HG03064 (cell line): ENCODE measurements around the gene ST6GALNAC5.
"Not testable (repeated sequence)": the region's sequence is repeated elsewhere in the genome, so short reads cannot be mapped to it uniquely, and the experiment has no call there.

Experiments used
- ATAC-seq: cut with Tn5 transposase; IDR thresholded peaks from one replicate; pipeline ENCODE4 v1.9.1; 2021; ENCODE audit warnings: low read depth; ENCODE audit not compliant: unreplicated experiment

Gene ST6GALNAC5

DNA sequence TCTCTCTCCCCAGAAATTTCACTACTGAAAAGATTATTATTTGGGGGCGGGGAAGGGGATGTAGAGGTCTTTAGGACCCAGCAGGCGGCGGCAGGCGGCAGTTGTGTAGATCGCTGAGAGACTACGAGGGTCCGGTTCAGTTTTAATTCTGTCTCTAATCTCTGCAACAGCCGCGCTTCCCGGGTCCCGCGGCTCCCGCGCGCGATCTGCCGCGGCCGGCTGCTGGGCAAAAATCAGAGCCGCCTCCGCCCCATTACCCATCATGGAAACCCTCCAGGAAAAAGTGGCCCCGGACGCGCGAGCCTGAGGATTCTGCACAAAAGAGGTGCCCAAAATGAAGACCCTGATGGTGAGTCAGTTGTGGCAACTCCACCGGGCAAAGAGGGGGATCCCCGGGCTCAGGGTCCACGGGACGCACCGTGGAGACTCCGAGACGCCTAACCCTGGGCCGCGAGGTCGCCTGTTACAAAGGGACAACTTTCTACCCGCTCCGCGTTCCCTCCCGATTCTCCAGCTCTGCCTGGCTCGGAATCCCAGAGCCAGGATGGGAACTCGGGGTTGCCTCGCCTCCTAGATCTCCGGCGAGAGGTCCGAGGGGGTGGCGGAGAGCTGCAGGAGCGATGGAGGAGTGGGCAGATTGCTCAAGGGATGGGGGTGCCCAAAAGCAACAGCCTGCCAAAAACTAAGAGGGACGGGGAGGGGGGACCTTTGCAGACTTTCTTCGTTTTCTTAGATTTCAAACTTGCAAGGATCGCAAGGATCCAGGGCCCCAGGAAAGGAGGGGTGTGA lies at the start of gene ST6GALNAC5:
Gene ST6GALNAC5, plus strand, starts transcription at position 139 of the 789 bp plus-strand sequence.
- ATAC-seq, result no peak

DNA sequence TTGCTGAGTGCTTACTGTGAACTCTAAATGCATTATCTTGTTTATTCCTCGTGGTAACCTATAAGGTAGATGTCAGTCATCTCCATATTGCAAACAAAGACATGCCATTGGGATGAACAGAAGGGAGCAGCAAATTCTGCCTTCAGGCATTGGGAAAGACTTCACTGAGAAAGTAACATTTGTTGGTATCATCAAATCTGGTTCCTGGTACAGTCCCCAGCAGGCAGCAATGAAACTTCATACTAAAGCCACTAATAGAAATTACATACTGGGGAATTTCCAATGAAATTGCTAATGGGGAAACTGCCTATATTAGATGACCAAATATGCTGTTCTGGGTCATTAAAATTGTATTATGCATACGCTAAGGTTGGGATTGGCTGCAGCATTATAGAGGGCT lies 47.3 kb upstream of the ST6GALNAC5 start:
- no peak for ATAC-seq

- not testable (repeated sequence) for ATAC-seq
These were observed 44.3 kb upstream of the ST6GALNAC5 start for GRCh38 chr1:76822961-76823360.

GRCh38 chr1:76824106-76824505 lies 43.2 kb upstream of the ST6GALNAC5 start:
- ATAC-seq, result no peak

GRCh38 chr1:76826072-76826845 lies 41.0 kb upstream of the ST6GALNAC5 start:
- no peak for ATAC-seq

GRCh38 chr1:76827066-76827465 lies 40.2 kb upstream of the ST6GALNAC5 start:
- ATAC-seq, result no peak

- ATAC-seq, result peak; percentile 72
These were observed 36.9 kb upstream of the ST6GALNAC5 start for GRCh38 chr1:76830373-76830772.

- ATAC-seq, result no peak
These were observed 34.8 kb upstream of the ST6GALNAC5 start for GRCh38 chr1:76832521-76832920.

GRCh38 chr1:76833151-76833550 lies 34.1 kb upstream of the ST6GALNAC5 start:
- ATAC-seq, result no peak

DNA sequence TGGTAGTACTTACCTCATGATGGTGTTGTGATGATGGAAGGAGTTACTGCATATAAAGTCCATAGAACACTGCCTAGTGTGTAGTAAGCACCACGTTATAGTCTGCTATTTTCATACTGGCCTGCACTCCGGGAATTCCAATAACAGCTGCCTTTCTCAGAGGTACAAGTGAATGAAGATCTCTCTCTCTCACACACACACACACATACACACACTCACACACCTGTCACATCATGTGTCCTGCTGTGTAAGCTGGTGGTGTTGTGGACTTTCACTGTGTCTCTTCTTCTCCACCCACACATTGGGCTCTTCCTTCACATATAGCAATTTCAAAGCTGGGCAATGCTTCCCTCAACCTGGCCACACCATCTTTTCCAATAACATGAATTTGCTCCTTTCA lies 33.4 kb upstream of the ST6GALNAC5 start:
- ATAC-seq, result no peak

- no peak for ATAC-seq
These were observed 32.1 kb upstream of the ST6GALNAC5 start for GRCh38 chr1:76835203-76835602.

DNA sequence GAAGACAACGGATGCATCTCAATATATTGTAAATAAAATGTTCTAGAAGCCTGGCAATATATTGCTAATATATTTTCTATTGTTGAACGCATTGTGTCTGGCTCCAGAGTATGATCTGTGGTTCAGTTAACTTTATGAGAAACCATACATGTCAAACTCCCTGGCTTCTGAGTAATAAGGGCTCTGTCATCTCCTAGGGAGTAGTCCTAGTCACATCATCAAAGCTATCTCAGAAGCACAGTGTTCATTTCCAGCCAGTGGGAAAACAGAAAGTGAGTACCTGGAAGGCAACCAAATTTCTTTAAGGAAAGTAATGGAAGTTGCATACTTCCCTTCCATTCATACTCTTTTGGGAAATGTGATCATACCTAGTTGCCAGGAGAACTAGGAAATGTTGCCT lies 27.0 kb upstream of the ST6GALNAC5 start:
- ATAC-seq, result no peak

GRCh38 chr1:76841460-76841859 lies 25.8 kb upstream of the ST6GALNAC5 start:
- ATAC-seq, result no peak

DNA sequence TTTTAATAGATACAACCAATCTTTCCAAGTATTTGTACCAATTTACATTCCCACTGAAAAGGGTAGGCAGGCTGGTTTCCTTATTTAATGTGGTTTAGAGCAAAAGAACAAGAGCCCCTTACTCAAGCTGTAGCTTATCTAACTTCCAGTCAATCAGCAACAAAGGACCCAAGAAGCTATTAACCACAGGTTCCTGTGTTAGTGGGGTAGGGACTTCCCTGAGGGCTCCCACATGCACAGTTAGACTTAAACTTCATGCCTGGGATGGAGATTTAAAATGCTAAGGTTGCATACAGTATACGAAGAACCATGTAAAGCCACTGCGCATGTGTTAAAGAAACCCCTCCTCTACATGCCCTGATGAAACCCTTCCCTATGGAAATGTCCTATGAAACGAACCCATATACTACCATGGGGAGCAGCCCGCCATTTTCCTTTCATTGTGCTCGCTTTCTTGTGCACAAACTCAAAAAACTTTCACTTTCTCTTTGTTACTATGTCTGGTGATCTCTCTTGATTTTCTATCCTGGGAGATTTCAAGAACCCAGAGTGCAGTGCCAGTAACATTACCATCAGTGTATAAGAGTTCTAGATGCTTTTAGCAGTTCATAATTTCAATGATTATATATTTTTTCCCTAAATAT lies 23.3 kb upstream of the ST6GALNAC5 start:
- no peak for ATAC-seq

- ATAC-seq, result no peak
These were observed 13.0 kb upstream of the ST6GALNAC5 start for GRCh38 chr1:76854255-76854654.

DNA sequence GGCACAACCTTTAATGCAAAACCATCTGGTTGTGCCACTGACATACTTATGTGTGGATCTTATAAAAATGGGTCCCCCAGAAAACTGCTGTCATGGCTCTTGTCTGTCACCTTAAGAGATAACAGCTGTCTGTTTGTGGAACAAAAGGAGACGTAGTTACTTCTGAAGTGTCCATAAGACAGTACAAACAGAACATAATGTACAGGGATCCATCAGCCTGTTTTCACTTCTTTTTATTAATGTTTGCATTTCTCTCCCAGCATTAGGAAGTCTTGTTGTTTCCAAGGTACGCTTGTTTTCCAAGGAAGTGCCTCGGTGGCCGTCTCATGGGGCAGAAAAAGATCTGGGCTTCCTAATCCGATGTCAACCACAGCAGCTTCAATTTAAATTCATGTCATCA lies 11.2 kb upstream of the ST6GALNAC5 start:
- ATAC-seq, result no peak

DNA sequence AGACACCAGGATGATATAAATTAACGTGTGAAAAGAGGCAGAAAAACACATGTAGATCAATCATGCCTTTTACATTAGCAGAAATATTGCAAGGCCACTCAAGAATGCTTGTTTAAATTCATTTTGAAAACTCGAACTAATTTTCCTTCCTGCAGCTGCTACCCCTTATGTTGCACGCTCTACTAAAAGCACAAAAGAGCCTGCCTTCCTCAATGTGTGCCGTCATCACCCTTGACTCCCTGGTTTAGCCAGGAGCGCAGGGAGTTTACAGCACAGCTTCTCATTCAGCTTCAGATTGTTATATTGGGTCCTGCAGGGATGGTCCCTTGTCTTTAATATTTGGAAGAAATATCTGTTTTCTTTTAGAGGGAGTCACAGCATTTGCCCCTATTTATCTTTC lies 10.1 kb upstream of the ST6GALNAC5 start:
- no peak for ATAC-seq

GRCh38 chr1:76857973-76858372 lies 9.3 kb upstream of the ST6GALNAC5 start:
- no peak for ATAC-seq

DNA sequence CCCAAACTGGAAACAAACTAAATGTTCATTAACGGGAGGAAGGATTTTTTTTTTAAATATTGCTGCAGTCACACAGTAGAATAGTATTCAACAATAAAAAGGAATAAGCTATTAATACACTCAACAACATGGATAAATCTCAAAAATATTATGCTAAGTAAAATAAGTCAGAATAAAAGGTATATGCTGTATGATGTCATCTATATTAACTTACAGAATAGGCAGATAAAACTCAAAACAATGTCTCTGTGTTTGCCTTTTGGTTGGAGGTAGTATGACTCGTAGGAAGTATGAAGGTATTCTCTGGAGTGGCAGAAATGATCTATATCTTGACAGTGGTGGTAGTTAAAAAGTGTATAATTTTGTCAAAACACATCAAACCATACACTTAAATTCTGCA lies 6.1 kb upstream of the ST6GALNAC5 start:
- ATAC-seq, result no peak

DNA sequence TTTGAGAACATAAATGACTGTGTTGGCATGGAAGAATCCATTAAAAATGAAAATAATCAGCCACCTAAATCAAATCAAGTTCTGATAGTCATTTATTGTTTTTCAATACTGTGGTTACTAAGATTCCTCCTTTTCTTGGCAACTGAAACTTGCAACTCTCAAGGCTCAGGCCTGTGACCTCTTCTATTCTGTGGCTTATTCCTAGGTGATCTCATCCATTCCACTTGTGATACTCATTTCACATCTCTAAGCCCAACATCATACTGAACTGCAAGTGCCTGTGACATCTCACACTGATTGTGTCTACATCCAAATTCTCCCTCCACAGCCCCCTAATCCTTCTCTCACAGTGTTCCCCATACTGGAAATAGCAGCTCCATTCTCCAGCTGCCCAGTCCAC lies 4.8 kb upstream of the ST6GALNAC5 start:
- no peak for ATAC-seq

DNA sequence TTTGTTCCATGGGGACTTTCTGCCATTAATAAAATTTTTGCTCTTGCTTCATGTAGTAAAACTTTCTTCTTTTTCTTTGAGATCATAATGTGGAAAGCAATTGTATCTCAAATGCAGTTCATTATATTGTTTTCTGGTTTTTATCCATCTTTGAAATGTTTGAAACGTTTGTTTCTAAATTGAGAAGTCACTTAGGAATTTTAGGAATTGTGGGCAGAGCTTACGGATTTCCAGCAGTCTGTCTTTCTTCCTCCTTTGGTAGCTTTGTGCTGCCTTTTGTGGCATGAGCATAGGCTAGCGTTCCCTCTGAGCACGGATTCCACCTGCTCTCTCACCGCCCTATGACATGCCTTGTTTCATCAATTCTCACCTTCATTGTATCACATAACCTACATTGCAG lies 2.9 kb upstream of the ST6GALNAC5 start:
- no peak for ATAC-seq
